Measurements from ENCODE around the gene B4GALNT1. TPM values are rescaled to one million over a fixed set of nuclear protein-coding genes. Genes with fewer than 3 reads are reported as not detected.

The B4GALNT1 gene
- total RNA-seq, 1 donor from 2014 or later, result 5.9 TPM

DNA sequence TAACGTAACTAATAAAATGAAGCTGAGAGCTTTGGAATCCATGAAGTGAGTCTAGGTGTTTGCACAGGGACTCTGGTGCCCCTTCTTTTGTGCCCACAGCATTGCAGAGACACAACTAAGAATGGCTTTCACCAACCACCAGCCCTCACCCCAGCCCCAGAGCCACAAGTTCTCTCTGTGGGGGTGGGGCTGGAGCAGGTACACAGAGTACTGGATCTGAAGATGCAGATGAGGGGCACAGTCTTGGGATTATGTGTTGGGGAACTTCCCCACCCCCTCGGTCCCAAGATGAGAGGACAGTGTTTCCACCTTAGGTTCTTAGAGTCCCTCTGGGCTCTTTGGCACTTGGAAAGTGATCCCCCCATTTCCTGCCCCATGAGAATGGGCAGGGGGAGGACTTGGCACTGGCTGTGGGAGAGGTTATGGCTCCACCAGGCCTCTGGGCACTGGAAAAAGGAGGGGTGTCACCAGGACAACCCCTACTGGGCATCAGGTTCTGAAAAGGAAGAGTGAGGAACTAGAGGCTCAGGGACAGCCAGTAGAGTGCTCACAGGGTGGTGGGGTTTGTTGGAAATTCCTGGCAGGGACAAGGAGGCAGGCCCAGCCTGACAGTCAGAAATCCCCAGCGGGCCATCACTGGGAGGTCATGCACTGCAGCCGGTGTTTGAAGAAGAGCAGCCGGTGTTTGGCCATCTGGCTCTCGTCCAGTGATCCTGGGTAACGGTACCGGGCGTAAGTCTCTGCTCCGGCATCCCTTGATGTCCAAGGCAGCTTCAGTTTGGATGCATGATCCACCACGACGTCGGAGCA is 6.7 kb downstream of the B4GALNT1 start:
- peaks cover 6% of the 10 kb centered on the region for H3K4me1 Mint-ChIP-seq (ENCODE audit: unreplicated experiment)
- H3K9me3 Mint-ChIP-seq, result no peaks in the 10 kb centered on the region
- peaks cover 96% of the 10 kb centered on the region for H3K27me3 Mint-ChIP-seq
- H3K36me3 Mint-ChIP-seq, result peaks cover 3% of the 10 kb centered on the region
- H3K27ac Mint-ChIP-seq, result no peak overlapping the region
- no peak for DNase-seq (ENCODE audit: extremely low spot score, unreplicated experiment)
- no peak for TF ChIP-seq CTCF (conservative IDR thresholded peaks at IDR 0.05)
- no peak overlapping the region for H3K4me3 Mint-ChIP-seq

GRCh38 chr12:57625261-57626032 is 7.6 kb downstream of the B4GALNT1 start:
- Mint-ChIP-seq H3K27me3 (peaks cover 96% of the 10 kb centered on the region), H3K27ac (no peak overlapping the region)

GRCh38 chr12:57624441-57625220 is 8.4 kb downstream of the B4GALNT1 start:
- Mint-ChIP-seq H3K27ac (no peak overlapping the region), H3K27me3 (peaks cover 96% of the 10 kb centered on the region), H3K4me1 (ENCODE audit: unreplicated experiment) (peaks cover 9% of the 10 kb centered on the region), H3K9me3 (no peaks in the 10 kb centered on the region), H3K4me3 (peak overlapping the region; percentile 7), H3K36me3 (peaks cover 3% of the 10 kb centered on the region)
- no peak for TF ChIP-seq CTCF (conservative IDR thresholded peaks at IDR 0.05)
- no peak for DNase-seq (ENCODE audit: extremely low spot score, unreplicated experiment)

More at GRCh38 chr12:57625261-57626032, 7.6 kb downstream of the B4GALNT1 start:
- DNase-seq (ENCODE audit: extremely low spot score, unreplicated experiment), result no peak
- Mint-ChIP-seq H3K4me1 (ENCODE audit: unreplicated experiment) (peaks cover 9% of the 10 kb centered on the region), H3K9me3 (no peaks in the 10 kb centered on the region), H3K36me3 (peaks cover 3% of the 10 kb centered on the region), H3K4me3 (no peak overlapping the region)
- TF ChIP-seq CTCF (conservative IDR thresholded peaks at IDR 0.05), result no peak

- peaks cover 96% of the 10 kb centered on the region for H3K27me3 Mint-ChIP-seq
- no peaks in the 10 kb centered on the region for H3K9me3 Mint-ChIP-seq
- peaks cover 13% of the 10 kb centered on the region for H3K4me1 Mint-ChIP-seq (ENCODE audit: unreplicated experiment)
- peaks cover 7% of the 10 kb centered on the region for H3K36me3 Mint-ChIP-seq
- peak overlapping the region; percentile 7 for H3K4me3 Mint-ChIP-seq
- TF ChIP-seq CTCF (conservative IDR thresholded peaks at IDR 0.05), result no peak
- no peak for DNase-seq (ENCODE audit: extremely low spot score, unreplicated experiment)
- H3K27ac Mint-ChIP-seq, result no peak overlapping the region
Observed at GRCh38 chr12:57623811-57624390, 9.1 kb downstream of the B4GALNT1 start.

DNA sequence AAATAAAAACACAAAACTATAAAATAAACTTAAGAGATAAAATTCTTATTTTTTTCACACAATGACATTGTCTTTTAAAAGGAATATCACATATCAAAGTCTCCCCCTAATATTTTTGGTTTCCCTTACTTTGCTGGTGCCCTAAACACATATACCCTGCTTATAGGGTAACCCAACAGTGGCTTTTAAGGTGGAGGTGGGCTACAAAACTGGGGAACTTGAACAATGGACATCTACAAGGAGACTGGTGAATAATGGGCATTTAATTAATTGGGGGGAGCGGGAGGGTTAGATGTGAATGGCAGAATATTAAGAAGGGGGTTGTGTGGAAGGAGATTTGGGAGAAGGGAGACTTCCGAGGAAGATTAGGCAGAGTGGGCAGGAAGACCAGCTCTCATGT is 9.6 kb downstream of the B4GALNT1 start:
- Mint-ChIP-seq H3K4me1 (ENCODE audit: unreplicated experiment) (peaks cover 15% of the 10 kb centered on the region), H3K9me3 (no peaks in the 10 kb centered on the region), H3K4me3 (no peak overlapping the region), H3K27me3 (peaks cover 96% of the 10 kb centered on the region), H3K36me3 (peaks cover 9% of the 10 kb centered on the region), H3K27ac (no peak overlapping the region)
- no peak for DNase-seq (ENCODE audit: extremely low spot score, unreplicated experiment)
- TF ChIP-seq CTCF (conservative IDR thresholded peaks at IDR 0.05), result no peak
